Astrocyte of the cerebellum (primary cell): Measurements from ENCODE around the gene EIF2AK3.

ENCODE experiments used
- DNase-seq: peaks from one replicate; pipeline ENCODE4 v3.0.0-alpha.2; 2011; ENCODE audit warnings: low read depth
- H3K4me3 ChIP-seq: 2 replicates; pipeline ENCODE4 v1.5.1; 2011; ENCODE audit warnings: mild to moderate bottlenecking, low read depth, low read length, moderate library complexity
- in situ Hi-C: cut with HindIII; loops from 2 replicates; pipeline ENCODE4 v1.10.0; 2017; ENCODE audit warnings: low sequenced_read_pairs
- TF ChIP-seq, protein P1 (sequence below): IDR thresholded peaks from 2 replicates; pipeline ENCODE4 v1.5.1; 2012; ENCODE audit warnings: low read length, low read depth, moderate library complexity, mild to moderate bottlenecking; ENCODE audit errors: missing control alignments

Gene EIF2AK3

GRCh38 chr2:88666576-88666975 is 39.3 kb upstream of the EIF2AK3 start:
- DNase-seq = no peak
- in situ Hi-C loops = no loop called here
- no peak overlapping the region for H3K4me3 ChIP-seq
- TF ChIP-seq, protein P1, sequence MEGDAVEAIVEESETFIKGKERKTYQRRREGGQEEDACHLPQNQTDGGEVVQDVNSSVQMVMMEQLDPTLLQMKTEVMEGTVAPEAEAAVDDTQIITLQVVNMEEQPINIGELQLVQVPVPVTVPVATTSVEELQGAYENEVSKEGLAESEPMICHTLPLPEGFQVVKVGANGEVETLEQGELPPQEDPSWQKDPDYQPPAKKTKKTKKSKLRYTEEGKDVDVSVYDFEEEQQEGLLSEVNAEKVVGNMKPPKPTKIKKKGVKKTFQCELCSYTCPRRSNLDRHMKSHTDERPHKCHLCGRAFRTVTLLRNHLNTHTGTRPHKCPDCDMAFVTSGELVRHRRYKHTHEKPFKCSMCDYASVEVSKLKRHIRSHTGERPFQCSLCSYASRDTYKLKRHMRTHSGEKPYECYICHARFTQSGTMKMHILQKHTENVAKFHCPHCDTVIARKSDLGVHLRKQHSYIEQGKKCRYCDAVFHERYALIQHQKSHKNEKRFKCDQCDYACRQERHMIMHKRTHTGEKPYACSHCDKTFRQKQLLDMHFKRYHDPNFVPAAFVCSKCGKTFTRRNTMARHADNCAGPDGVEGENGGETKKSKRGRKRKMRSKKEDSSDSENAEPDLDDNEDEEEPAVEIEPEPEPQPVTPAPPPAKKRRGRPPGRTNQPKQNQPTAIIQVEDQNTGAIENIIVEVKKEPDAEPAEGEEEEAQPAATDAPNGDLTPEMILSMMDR = no peak

DNA sequence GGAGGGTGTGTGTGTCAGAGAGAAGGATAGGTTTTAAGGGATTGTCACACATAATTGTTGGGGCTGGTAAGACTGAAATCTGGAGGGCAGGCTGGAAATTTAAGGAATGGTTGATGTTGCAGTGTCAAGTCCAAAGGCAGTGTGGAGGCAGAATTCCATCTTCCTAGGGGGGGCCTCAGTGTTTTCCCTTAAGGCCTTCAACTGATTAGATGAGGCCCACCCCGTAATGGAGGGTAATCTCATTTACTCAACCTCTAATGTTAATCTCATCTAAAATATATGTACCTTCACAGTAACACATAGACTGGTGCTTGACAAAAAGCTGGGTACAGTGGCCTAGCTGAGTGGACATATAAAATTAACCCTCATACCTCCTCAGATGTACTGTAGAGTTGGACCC is 33.4 kb upstream of the EIF2AK3 start:
- in situ Hi-C loops = no loop called here
- TF ChIP-seq, protein P1 = no peak
- DNase-seq = no peak
- no peak overlapping the region for H3K4me3 ChIP-seq

DNA sequence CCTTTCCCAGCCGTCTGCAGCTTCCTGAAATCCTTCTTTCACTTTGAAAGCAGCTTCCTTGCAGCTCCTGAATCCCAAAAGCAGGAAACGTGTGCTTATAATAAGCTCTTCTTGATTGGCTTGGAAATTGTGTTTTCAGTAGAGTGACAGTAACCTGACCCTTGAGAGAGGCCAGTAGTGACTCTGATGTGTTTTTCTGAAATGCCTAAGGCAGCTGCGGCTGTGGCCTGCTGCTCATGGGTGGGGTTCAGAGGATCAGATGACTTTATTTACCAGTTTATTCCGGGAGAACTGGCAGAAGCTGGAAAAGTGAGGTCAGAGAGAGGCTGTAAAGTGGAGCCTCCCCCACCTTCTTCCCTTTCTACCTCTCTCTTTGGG is 32.3 kb upstream of the EIF2AK3 start:
- TF ChIP-seq, protein P1 = no peak
- in situ Hi-C loops = loop anchor here (10.0 kb wide), 2 partner anchors 55 to 85 kb away; no protein-coding TSS in a partner anchor
- DNase-seq = no peak
- no peak overlapping the region for H3K4me3 ChIP-seq

DNA sequence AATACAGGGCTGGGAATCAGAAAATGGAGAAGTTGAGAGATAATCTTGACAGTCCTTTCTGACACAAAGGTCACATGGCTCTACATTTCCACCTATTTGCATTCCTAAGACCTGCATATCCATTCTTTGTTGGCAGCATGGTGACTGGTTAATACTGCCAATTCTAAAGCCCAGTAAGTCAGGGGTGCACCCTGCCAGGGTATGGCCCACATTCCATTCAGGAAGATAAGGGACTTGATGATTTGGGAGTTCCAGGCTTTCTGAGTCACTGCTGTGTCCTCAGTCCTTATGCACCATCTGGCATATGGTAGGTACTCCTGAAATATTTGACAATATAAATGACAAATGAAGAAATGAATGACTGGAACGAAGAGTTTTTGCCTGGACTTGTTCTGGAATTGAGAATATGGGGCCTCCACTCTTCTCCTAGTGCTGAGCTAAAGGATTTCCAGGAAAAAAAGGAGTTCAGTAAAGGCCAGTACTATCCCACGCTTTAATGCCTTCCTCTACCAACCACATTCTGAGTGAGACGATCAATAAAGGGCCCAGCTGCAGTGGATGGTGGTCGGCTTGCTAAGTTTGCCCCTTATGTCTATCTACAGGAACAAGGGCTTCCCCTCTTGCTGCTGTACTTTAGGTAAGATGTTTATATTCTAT is 31.7 kb upstream of the EIF2AK3 start:
- no peak overlapping the region for H3K4me3 ChIP-seq
- TF ChIP-seq, protein P1 = no peak
- DNase-seq = no peak
- in situ Hi-C loops = loop anchor here (10.0 kb wide), 2 partner anchors 54 to 84 kb away; no protein-coding TSS in a partner anchor

GRCh38 chr2:88658326-88658725 is 31.1 kb upstream of the EIF2AK3 start:
- no peak for DNase-seq
- in situ Hi-C loops = loop anchor here (10.0 kb wide), 2 partner anchors 54 to 84 kb away; no protein-coding TSS in a partner anchor
- no peak overlapping the region for H3K4me3 ChIP-seq
- TF ChIP-seq, protein P1 = no peak

- no peak for DNase-seq
- TF ChIP-seq, protein P1 = no peak
- no peak overlapping the region for H3K4me3 ChIP-seq
- in situ Hi-C loops = loop anchor here (10.0 kb wide), 2 partner anchors 52 to 82 kb away; no protein-coding TSS in a partner anchor
Observed at GRCh38 chr2:88657131-88657530, 29.9 kb upstream of the EIF2AK3 start.
